Effector memory CD8-positive, alpha-beta T cell (primary cell): ENCODE results near the gene E2F8.

Experiments used
- ATAC-seq: fragments of 150-1000 bp; cut with Tn5 transposase; replicated peaks from 2 replicates; pipeline ENCODE4 v1.10.0; 2021; ENCODE audit warnings: mild to moderate bottlenecking, moderate library complexity
- DNase-seq, 3 experiments: peaks; one replicate each; pipeline ENCODE4 v3.0.0; 2021
- H3K27ac Mint-ChIP-seq, 2 donors: one replicate each; pipeline ENCODE4 v1.8.0; 2022; ENCODE audit warnings: mild to moderate bottlenecking in 2 of 2, mixed read lengths in 2 of 2, moderate library complexity in 2 of 2
- H3K27me3 Mint-ChIP-seq, 2 donors: one replicate each; pipeline ENCODE4 v1.8.0; 2022; ENCODE audit warnings: mixed read lengths in 2 of 2
- H3K36me3 Mint-ChIP-seq: one replicate; pipeline ENCODE4 v1.8.0; 2022; ENCODE audit warnings: mild to moderate bottlenecking, moderate library complexity, mixed read lengths; ENCODE audit not compliant: insufficient read depth
- H3K4me1 Mint-ChIP-seq, 2 donors: one replicate each; pipeline ENCODE4 v1.8.0; 2022; ENCODE audit warnings: low read depth in 2 of 2, mixed read lengths in 2 of 2
- H3K4me3 Mint-ChIP-seq, 2 donors: one replicate each; pipeline ENCODE4 v1.8.0; 2022; ENCODE audit warnings: mild to moderate bottlenecking in 2 of 2, mixed read lengths in 2 of 2, moderate library complexity in 2 of 2
- H3K9me3 Mint-ChIP-seq, 2 donors: one replicate each; pipeline ENCODE4 v1.8.0; 2022; ENCODE audit warnings: mixed read lengths in 2 of 2

The E2F8 gene

GRCh38 chr11:19201737-19202605, 38.8 kb downstream of the E2F8 start, which contains the start of gene CSRP3:
Gene CSRP3 (minus strand): TSS chr11:19201983. CDS start chr11:19192448, 9,535 bp downstream.
- no peaks in the 10 kb centered on the region for H3K9me3 Mint-ChIP-seq
- no peak within 1 kb of the TSS for H3K4me3 Mint-ChIP-seq
- no peak within 1 kb of the TSS for H3K27ac Mint-ChIP-seq
- H3K36me3 Mint-ChIP-seq: no peaks in the 10 kb centered on the region
- no peaks in the 10 kb centered on the region for H3K4me1 Mint-ChIP-seq
- DNase-seq: no peak
- no peak for ATAC-seq
- H3K27me3 Mint-ChIP-seq: peaks cover 14% of the 10 kb centered on the region in 2 donors

DNA sequence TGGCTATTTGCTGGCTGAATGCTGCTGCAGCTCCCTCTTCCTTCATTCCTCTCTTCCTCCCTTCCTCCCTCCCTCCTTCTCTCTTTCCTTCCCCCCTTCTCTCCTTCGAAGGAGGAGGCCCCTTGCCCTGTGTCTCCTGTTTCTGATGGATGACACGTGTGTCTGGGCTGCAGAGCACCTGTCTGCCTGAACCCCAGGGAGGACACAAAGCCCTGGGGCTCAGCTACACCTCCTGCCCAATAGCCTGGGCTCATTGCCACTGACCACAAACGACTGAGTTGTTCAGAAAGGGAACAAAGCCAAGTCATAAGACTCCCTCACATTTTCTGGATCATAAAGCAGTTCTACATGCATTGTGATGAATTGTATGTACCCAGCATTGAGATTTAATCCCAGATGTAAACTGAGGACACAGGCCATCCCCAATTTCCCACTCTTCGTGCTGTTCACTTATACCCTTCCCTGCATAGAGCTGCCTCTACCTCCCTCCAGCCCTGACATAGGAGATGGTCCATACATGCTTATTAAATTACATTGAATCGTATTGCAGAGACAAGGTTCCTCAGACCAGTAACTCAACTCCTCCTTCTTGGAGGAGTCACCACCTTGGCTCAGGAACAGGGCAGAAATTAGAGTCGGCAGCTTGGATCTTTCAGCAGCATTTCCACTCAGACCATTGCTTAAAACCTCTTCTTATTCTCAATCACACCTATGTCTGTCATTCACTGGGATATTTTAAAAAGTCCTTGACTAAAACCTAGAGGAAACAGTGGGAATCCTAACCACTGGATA, 40.1 kb downstream of the E2F8 start:
- ATAC-seq: no peak
- Mint-ChIP-seq H3K27me3 (peaks cover 7 to 8% of the 10 kb centered on the region in 2 donors), H3K36me3 (no peaks in the 10 kb centered on the region), H3K9me3 (no peaks in the 10 kb centered on the region), H3K4me1 (no peaks in the 10 kb centered on the region), H3K27ac (no peak overlapping the region), H3K4me3 (no peak overlapping the region)
- DNase-seq: no peak

GRCh38 chr11:19199771-19200170, 41.0 kb downstream of the E2F8 start:
- Mint-ChIP-seq H3K9me3 (no peaks in the 10 kb centered on the region), H3K4me3 (no peak overlapping the region), H3K27ac (no peak overlapping the region), H3K36me3 (no peaks in the 10 kb centered on the region), H3K27me3 (peaks cover 7 to 8% of the 10 kb centered on the region in 2 donors), H3K4me1 (no peaks in the 10 kb centered on the region)
- DNase-seq: no peak
- ATAC-seq: no peak

- Mint-ChIP-seq H3K27ac (no peak overlapping the region), H3K27me3 (peaks cover 7 to 8% of the 10 kb centered on the region in 2 donors), H3K4me3 (no peak overlapping the region), H3K36me3 (no peaks in the 10 kb centered on the region), H3K9me3 (no peaks in the 10 kb centered on the region), H3K4me1 (no peaks in the 10 kb centered on the region)
- DNase-seq (no peak), ATAC-seq (no peak)
Observed at GRCh38 chr11:19199048-19199447, 41.7 kb downstream of the E2F8 start.

DNA sequence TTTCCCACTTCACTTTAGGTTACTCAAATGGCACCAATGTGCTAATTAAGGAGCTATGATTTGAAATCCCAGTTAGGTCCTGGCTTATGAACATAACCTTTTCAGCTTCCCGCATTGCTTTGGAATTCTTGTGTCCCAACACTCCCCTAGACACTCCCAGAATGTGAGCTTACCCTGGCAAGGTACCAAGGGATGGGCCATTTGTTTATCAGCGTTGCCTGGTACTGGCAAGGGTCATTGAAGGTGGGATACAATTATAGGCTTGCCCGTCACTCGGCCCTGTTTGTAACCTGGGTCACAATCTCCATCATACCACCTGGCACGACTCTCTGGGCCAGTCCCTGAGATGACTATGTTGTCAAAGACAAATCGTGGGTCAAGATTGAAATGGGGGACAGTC, 44.3 kb downstream of the E2F8 start:
- Mint-ChIP-seq H3K4me1 (no peaks in the 10 kb centered on the region), H3K9me3 (no peaks in the 10 kb centered on the region), H3K36me3 (no peaks in the 10 kb centered on the region), H3K27ac (no peak overlapping the region), H3K27me3 (peaks cover 0 to 8% of the 10 kb centered on the region in 2 donors), H3K4me3 (no peak overlapping the region)
- no peak for ATAC-seq
- no peak for DNase-seq

DNA sequence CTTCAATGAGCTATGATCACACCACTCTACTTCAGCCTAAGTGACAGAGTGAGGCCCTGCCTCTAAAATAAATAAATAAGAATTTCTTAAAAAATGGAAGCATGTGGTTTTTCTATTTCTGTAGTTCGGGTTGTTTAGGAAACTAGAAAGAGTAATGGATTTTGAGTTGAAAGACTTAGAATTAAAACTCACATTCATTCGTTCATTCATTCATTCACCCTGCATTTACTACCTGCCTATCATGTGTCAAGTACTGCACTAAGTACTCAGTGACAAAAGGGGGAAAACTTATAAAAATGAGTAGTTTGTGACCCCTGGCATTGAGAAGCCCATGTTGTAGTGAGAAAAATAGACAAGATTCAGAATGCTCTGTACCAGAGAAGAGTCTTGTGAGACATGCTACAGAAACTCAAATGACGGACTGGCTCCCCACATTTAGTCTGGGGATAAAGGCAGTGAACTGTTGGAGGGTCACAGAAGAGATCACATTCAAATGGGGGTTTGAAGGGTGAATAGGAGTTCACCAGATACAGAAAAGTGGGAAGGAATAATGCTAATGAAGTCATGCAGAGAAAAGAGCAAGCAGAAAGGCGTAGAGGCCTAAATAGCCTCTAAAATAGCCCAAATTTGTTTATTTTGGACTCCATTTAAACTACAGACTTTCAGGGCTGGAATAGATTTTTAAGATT, 46.0 kb downstream of the E2F8 start:
- no peaks in the 10 kb centered on the region for H3K9me3 Mint-ChIP-seq
- no peak overlapping the region for H3K4me3 Mint-ChIP-seq
- no peaks in the 10 kb centered on the region for H3K4me1 Mint-ChIP-seq
- ATAC-seq: no peak
- no peak for DNase-seq
- H3K36me3 Mint-ChIP-seq: no peaks in the 10 kb centered on the region
- H3K27ac Mint-ChIP-seq: no peak overlapping the region
- H3K27me3 Mint-ChIP-seq: peaks cover 0 to 8% of the 10 kb centered on the region in 2 donors

- H3K27ac Mint-ChIP-seq: no peak overlapping the region
- H3K9me3 Mint-ChIP-seq: no peaks in the 10 kb centered on the region
- no peak overlapping the region for H3K4me3 Mint-ChIP-seq
- DNase-seq: no peak
- ATAC-seq: no peak
- H3K36me3 Mint-ChIP-seq: no peaks in the 10 kb centered on the region
- H3K4me1 Mint-ChIP-seq: no peaks in the 10 kb centered on the region
- peaks cover 0 to under 1% of the 10 kb centered on the region in 2 donors for H3K27me3 Mint-ChIP-seq
Observed at GRCh38 chr11:19193916-19194315, 46.8 kb downstream of the E2F8 start.

DNA sequence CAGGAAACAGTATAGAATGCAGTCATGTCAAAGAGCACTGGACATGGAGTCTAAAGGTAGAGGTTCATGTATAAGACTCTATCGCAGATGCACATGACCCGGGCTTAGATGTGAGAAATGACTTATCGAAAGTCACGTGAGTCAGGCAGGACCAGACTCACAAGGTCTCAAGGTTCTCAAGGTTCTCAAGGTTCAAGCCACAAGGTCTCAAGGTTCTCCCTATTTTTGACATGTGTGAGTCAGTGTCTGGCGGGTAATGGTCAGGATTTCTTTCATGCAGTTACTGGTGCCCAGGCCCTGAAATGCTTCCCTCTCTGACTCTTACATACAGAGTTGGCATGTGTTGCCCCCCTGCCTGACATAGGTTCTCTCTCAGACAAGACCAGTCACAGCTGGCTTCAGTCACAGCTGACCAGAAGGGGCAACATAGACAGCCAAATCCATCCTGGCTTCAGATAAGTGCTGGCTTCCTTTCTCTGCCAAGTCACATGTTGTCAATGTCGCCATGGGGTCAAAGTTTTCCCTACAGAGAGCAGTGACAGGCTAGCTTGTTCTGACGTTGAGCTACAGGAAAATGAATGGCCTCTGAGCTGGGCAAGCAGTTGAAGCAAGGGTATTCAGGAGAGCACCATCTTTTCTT, 49.1 kb downstream of the E2F8 start:
- H3K4me3 Mint-ChIP-seq: no peak overlapping the region
- H3K4me1 Mint-ChIP-seq: no peaks in the 10 kb centered on the region
- DNase-seq: no peak
- no peaks in the 10 kb centered on the region for H3K9me3 Mint-ChIP-seq
- no peaks in the 10 kb centered on the region for H3K36me3 Mint-ChIP-seq
- no peaks in the 10 kb centered on the region for H3K27me3 Mint-ChIP-seq
- ATAC-seq: no peak
- no peak overlapping the region for H3K27ac Mint-ChIP-seq

- ATAC-seq (no peak), DNase-seq (no peak)
- Mint-ChIP-seq H3K4me1 (no peaks in the 10 kb centered on the region), H3K27me3 (no peaks in the 10 kb centered on the region), H3K36me3 (no peaks in the 10 kb centered on the region), H3K4me3 (no peak overlapping the region), H3K9me3 (no peaks in the 10 kb centered on the region), H3K27ac (no peak overlapping the region)
Observed at GRCh38 chr11:19187833-19188258, 52.9 kb downstream of the E2F8 start.

DNA sequence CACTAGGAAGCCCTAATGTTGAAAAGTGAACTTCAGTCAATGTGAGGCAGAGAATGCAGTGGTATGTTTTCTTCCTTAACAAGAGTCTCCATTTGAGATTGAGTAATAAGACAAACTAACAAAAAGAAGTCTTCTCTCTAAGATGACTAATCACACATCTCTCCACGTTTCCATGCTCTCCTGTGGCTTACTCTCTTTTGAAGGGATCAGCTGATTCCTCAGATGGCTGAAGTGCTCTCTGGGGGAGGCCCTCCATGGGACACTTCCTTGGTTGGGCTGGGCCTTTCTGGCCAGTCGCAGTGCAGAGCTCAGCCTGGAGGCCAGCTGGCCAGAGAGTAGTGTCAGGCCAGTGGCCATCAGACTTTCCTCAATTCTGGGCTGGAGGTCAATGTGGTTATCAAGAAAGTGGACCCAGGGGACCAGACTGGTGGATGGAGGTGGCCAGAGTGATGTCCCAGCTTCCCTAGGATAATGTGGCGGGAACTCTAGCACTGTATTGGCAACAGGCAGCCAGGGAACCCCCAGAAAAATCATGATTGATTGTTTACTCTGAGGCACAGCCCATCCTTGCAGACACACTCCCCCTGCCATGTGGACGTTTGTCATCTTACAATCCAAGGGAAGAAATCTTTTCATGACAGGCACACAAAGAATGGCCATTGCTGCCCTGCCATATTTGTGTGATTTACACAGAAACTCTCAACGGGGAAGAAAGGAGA, 53.5 kb downstream of the E2F8 start:
- H3K4me3 Mint-ChIP-seq: no peak overlapping the region
- no peaks in the 10 kb centered on the region for H3K9me3 Mint-ChIP-seq
- H3K27ac Mint-ChIP-seq: no peak overlapping the region
- H3K27me3 Mint-ChIP-seq: no peaks in the 10 kb centered on the region
- H3K4me1 Mint-ChIP-seq: no peaks in the 10 kb centered on the region
- ATAC-seq: no peak
- DNase-seq: no peak
- no peaks in the 10 kb centered on the region for H3K36me3 Mint-ChIP-seq

GRCh38 chr11:19185516-19186052, 55.2 kb downstream of the E2F8 start:
- no peak overlapping the region for H3K27ac Mint-ChIP-seq
- H3K36me3 Mint-ChIP-seq: no peaks in the 10 kb centered on the region
- no peak for DNase-seq
- no peaks in the 10 kb centered on the region for H3K4me1 Mint-ChIP-seq
- no peak for ATAC-seq
- H3K4me3 Mint-ChIP-seq: no peak overlapping the region
- H3K9me3 Mint-ChIP-seq: no peaks in the 10 kb centered on the region
- H3K27me3 Mint-ChIP-seq: no peaks in the 10 kb centered on the region

GRCh38 chr11:19185036-19185435, 55.7 kb downstream of the E2F8 start:
- ATAC-seq: no peak

More at GRCh38 chr11:19185036-19185435, 55.7 kb downstream of the E2F8 start:
- Mint-ChIP-seq H3K27ac (no peak overlapping the region), H3K9me3 (no peaks in the 10 kb centered on the region), H3K36me3 (no peaks in the 10 kb centered on the region), H3K4me3 (no peak overlapping the region), H3K4me1 (no peaks in the 10 kb centered on the region), H3K27me3 (no peaks in the 10 kb centered on the region)
- DNase-seq: no peak
